Posterior vena cava (tissue), 2 donors: Measurements from ENCODE around the gene CSDE1. TPM values are rescaled to one million over a fixed set of nuclear protein-coding genes. Genes with fewer than 3 reads are reported as not detected.
"Not testable (repeated sequence)": the region's sequence is repeated elsewhere in the genome, so short reads cannot be mapped to it uniquely, and the experiment has no call there.

Experiments
- DNase-seq: peaks from one replicate; pipeline ENCODE4 v3.0.0-alpha.2; 2020; ENCODE audit warnings: low spot score
- intact Hi-C, 2 donors: fragments of 100-400 bp; cut with DNase I; formaldehyde crosslinking; loops; one replicate each; pipeline versions ENCODE4 v1.14.1 to v1.14.2; 2022 to 2023
- long read RNA-seq, 2 donors: library from polyadenylated mRNA; unstranded; transcript quantifications; one replicate each; pipeline ENCODE4 v2.0.0, GENCODE V29; 2020 to 2021
- total RNA-seq, 2 donors: library from RNA; stranded (reverse); fragmentation: NEBNext Ultra II Directional; extraction: Animal tissue kit (Norgen Biotek cat#: 25700); gene quantifications; one replicate each; pipeline ENCODE4 v1.2.1, GENCODE V29; 2021
- donor health status: DM: yes; HTN: yes; CAD: no.
- donor health status: DM: yes; HTN: yes; CAD: no.

Gene CSDE1
- total RNA-seq: 100 to 1,000 TPM; 724 to 865 TPM
- long read RNA-seq, donor 1, full-length matches to known transcripts: 141 of 206 reads
- long read RNA-seq, donor 1, partial matches to known transcripts: 53 of 206 reads
- long read RNA-seq, donor 1, other reads (novel, unspliced or antisense): 12 of 206 reads
- long read RNA-seq, donor 2, full-length matches to known transcripts: 232 of 335 reads
- long read RNA-seq, donor 2, partial matches to known transcripts: 90 of 335 reads
- long read RNA-seq, donor 2, other reads (novel, unspliced or antisense): 13 of 335 reads

DNA sequence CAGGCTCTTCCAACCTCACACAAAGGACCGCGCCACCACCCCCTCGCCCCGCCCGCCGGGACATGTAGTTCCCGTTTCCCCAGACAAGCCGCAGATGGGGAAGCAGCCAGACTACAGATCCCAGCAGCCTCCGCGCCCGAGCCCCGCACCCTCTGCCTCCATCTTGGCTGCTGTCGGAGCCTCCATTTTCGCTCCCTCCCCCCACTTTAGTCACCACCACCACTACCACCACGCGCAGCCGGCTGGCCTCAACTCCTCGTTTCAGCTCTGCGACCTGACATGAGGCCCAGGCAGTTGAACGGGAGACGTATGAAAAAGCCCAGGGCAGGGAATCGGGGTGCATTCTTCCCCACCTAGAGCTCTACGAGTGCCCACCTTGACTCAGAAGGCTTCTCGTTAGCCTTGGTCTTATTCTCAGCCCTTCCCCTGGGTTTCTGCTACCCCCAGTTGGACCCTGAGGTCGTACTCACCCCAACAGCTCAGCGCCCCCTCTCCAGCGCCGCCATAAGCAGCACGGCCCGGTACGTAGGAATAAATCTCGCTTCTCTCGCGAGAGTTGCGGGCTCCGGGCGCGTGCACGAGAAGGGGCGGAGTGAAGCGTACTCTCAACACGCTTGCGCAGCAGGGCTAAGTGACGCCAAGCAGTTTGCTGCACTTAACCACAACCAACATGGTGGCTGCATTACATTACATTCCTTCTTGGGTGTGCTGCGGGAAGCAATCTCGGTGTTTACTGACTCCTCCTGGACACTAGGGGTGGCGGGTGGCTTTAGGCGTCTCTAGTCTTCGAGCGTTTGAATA, at the start of gene CSDE1:
Gene CSDE1 (minus strand): TSS at position 530 of the 801 bp plus-strand sequence. CDS start 18,094 bp downstream, outside the sequence.
- intact Hi-C loops: no loop called here
- DNase-seq: peak; percentile 99

DNA sequence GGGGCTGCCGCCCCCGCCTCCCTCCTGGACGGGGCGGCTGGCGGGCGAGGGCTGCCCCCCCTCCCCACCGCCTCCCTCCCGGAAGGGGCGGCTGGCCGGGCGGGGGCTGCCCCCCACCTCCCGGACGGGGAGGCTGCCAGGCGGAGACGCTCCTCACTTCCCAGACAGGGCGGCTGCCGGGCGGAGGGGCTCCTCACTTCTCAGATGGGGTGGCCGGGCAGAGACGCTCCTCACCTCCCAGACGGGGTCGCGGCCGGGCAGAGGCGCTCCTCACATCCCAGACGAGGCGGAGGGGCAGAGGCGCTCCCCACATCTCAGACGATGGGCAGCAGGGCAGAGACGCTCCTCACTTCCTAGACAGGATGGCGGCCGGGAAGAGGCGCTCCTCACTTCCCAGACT, 46.7 kb upstream of the CSDE1 start:
- intact Hi-C loops, DNase-seq: not testable (repeated sequence)

DNA sequence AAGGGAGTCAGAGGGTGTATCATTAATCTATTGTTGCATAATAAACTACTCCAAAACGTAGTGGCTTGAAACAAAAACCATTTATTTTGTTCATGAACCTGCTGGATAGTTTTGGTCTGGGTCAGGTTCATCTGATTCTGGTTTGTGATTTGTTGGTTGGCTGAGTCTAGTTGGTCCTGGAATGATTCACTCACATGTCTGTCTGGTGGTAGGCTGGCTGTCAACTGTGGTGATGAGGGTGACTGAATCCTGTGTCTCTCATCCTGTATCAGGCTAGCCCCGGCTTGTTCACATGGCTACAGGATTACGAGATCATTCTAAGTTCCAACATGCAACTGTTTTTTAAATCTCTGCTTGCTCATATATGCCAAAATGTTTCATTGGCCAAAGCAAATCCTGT, 45.2 kb upstream of the CSDE1 start:
- intact Hi-C loops: no loop called here
- DNase-seq: no peak

DNA sequence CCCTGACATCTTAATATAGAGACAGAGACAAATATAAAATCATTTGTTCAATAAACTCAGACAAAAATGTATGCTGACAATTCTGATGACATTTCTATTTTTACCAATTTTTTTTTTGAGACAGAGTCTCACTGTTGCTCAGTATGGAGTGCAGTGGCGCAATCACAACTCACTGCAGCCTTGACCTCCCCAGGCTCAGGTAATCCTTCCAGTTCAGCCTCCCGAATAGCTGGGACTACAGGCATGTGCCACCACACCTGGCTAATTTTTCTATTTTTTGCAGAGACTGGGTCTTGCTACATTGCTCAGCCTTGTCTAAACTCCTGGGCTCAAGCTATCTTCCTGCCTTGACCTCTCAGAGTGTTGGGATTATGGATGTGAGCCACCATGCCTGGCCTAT, 36.3 kb upstream of the CSDE1 start:
- no peak for DNase-seq
- intact Hi-C loops: no loop called here

DNA sequence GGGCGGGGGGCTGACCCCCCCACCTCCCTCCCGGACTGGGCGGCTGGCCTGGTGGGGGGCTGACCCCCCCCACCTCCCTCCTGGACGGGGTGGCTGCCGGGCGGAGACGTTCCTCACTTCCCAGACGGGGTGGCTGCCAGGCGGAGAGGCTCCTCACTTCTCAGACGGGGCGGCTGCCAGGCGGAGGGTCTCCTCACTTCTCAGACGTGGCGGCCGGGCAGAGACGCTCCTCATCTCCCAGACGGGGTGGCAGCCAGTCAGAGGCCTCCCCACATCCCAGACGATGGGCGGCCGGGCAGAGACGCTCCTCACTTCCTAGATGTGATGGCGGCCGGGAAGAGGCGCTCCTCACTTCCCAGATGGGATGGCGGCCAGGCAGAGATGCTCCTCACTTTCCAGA, 32.8 kb upstream of the CSDE1 start:
- intact Hi-C loops, DNase-seq: not testable (repeated sequence)

DNA sequence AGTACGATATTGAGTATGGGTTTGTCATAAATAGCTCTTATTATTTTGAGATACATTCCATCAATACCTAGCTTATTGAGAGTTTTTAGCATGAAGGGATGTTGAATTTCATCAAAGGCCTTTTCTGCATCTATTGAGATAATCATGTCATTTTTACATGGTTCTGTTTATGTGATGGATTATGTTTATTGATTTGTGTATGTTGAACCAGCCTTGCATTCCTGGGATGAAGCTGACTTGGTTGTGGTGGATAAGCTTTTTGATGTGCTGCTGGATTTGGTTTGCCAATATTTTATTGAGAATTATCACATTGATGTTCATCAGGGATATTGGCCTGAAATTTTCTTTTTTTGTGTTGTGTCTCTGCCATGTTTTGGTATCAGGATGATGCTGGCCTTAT, 28.7 kb upstream of the CSDE1 start:
- intact Hi-C loops, DNase-seq: not testable (repeated sequence)

DNA sequence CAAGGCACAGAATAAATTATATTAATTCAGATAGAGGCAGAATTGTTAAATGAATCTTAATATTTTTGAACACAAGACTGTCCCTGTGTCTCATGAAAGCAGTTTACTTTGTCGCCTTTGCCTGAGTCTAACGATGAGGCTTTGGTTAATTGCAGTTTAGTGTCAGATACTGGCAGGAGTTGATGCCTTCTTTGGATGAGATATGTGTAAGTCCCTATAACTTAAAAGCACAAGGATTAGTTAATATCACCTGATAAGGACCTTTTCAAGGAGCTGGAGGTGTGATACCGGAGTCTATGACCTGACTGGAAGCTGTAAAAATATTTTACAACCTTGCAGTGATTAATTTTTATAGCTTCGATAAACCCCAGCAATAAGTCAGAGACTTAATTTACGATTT, 24.7 kb upstream of the CSDE1 start:
- intact Hi-C loops: no loop called here
- DNase-seq: no peak

DNA sequence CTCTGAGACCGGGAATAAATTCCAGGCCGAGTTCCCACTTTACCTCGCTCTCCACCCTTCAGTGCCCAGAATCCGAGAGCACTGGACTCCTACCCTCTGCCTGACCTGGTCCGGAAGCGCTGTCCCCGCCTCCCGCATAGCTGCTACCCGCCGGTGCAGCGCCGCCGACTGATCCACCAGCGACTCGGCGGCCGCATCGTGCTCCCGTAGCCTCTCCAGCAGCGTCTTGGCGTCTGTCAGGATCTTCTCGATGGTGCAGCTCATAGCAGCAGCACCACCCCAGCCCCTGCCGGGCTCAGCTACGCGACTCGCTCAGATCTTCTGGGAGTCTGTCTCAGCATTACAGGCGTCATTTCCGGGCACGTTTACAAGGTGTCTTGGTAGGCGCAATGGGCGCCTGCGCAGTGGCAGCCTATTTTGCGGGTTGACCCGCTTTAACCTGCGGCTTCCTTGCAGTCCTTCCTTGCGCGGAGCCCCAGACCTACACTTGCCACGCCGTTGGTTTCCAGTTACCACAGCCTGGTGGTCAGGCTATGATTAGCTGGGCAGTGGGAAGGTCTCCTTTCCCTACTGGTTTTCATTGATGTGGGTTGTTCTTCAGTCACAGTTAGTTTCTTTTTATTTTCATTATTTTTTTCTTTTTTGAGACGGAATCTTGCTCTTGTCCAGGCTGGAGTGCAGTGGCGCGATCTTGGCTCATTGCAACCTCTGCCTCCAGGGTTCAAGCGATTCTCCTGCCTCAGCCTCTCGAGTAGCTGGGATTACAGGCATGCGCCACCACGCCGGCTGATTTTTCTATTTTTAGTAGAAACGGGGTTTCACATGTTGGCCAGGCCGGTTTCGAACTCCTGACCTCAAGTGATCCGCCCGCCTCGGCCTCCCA, 22.8 kb upstream of the CSDE1 start, which contains the start of gene SIKE1:
Gene SIKE1 (minus strand): TSS at position 342 of the 883 bp plus-strand sequence. CDS start 78 bp downstream, at position 264.
- DNase-seq: peak; percentile 97
- intact Hi-C loops: no loop called here

DNA sequence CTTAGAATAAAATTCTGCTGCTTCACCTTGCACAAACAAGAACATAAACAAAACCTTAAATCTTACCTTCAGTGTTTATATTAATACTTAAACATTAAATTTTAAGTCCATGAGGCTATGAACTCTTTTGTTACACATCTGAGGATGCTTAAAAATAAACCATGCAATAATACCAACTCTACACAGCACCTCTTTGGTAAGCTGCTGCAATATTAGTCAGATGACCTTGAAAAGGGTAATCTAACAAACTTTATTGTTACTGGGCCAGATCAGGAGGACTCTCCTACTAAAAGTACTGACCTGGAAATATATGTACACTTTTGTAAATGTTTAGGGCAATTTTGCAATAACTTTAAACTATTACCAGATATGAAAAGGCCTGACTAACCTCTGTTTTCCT, 21.9 kb upstream of the CSDE1 start:
- intact Hi-C loops: no loop called here
- no peak for DNase-seq

DNA sequence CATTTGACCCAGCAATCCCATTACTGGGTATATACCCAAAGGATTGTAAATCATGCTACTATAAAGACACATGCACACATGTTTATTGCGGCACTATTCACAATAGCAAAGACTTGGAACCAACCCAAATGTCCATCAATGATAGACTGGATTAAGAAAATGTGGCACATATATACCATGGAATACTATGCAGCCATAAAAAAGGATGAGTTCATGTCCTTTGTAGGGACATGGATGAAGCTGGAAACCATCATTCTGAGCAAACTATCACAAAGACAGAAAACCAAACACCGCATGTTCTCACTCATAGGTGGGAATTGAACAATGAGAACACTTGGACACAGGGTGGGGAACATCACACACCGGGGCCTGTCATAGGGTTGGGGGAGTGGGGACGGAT, 18.9 kb upstream of the CSDE1 start:
- DNase-seq, intact Hi-C loops: not testable (repeated sequence)

DNA sequence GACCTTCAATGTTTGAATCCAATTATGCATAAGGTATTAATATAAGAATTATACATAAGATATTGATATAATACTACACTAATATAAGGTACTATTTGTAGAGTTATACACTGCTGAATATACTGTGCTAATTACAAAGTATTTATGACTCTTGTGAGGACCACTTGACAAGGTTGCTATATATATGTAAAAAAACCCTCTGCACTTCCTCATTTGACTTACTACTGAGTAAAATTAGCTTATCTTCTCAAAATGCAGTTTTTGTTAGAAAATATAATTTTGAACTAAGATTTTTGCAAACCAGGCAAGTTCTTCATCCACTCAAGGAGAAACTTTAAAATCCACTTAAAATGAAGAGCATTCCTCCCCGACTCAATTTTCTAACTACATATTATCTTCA, 14.2 kb upstream of the CSDE1 start:
- no peak for DNase-seq
- intact Hi-C loops: no loop called here

DNA sequence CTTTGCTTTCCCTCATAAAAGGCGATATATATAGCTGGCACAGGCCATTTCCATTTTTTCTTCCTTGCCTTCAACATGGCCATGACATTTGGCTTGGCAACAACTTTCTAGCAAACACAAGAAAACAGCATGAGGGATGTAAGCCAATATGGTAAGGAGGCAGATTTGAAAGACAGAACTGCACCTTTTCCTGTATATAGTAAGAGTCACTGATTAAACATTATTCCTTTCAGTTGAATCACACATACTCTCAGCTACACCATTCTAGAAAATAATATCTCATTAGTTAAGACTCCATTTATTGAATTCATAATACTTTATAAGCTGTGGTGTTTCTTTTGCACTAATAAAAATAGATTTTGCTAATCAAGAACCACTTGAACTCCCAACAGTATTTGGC, 13.2 kb upstream of the CSDE1 start:
- intact Hi-C loops: no loop called here
- no peak for DNase-seq

DNA sequence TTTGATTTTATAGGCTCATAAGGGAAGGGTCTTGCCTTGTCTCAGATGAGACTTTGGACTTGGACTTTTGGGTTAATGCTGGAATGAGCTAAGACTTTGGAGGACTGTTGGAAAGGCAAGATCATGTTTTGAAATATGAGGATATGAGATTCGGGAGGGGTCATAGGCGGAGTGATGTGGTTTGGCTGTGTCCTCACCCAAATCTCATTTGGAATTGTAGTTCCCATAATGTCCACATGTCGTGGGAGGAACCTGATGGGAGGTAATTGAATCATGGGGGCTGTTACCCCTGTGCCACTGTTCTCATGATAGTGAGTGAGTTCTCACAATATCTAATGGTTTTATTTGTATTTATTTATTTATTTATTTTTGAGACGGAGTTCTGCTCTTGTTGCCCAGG, 6.9 kb upstream of the CSDE1 start:
- intact Hi-C loops: no loop called here
- DNase-seq: no peak

DNA sequence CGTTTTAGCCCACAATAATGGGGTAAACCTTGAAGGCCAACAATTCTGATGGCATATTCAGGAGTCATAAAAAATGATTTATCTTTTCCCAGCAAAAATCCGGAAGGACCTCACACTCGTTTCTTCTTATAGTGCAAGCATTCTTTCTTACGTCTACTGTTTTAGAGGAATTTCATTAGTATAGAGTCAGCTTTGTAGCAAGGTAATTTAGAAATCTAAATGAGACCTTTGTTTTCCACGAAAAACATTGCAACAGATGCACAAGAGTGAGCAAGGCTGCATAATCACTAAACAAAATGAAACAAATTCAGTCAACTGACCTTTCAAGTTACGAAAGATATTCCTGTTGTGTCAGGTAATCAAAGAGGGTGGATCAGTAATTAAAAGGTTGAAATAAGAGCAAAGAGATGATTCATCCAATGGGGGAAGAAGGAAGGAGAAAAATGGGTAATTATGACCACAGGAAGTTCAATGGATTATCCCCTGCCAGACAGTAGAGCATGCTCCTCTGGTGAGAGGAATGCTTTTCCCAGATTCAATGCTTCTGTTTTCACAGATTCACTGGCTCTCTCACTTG, 560 bp upstream of the CSDE1 start:
- DNase-seq: no peak
- intact Hi-C loops: no loop called here

DNA sequence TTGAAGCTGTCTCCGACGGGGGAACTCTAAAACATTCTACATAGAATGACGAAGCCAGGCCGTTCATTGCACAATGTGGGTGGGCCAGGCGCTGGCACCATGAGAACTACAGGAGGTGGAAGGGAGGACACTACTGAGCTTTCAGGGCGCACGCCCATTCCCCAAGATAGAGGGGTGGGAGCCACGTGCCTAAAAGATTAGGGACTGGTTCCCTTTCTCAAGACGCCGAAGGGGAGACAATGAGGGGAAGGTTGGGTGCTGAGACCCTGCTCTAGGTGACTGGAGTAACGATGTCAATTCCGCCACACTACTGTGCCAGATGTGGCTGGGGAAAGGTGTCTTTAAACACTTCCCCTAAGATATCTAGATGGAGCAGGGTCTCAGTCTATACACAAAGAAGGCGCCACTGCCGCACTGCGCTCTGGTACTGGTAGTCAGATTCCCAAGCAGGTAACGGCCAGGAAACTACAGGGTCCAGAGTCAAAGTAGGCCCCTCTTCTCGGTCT, 782 bp downstream of the CSDE1 start:
- DNase-seq: peak; percentile 84
- intact Hi-C loops: no loop called here

DNA sequence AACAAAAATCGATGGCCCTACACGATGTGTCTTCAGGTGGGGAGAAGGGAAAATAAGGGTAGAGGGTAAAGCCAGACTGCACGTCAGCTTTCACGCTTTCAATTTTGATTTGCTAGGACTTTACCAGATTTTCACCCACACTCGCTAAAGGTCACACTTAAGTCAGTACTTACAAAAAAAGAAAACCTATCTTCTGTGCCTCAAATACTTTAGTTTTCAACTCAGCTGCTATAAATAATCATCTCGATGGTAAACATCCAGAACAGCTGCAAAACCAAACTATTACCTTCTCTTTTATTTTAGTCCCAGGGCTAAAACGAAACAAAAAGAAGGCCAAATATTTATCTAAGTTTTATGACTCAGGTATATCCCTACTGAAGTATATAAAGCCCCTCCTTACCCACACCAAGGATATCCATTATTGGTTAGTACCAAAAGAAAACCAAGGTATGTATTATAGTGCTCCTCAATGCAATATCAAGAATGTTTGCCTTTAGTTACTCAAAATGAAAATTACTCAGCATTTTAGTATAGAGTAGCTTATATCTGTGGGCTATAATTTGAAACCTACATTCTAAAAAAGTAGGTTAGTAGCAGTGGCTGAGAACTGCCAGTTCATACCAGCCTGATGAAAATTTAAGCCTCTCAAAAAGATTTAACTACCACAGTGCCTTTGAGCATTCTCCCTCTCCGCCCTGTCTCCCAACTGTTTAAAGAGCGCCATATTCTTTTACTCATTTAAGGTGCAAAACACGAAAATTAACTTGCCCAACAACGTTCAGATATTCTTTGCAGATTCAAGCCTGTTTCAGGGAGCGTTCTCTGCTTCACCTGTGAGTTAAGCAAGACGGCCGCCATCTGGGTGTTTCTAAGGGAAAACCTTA, 1.5 kb downstream of the CSDE1 start:
- intact Hi-C loops: no loop called here
- DNase-seq: no peak

DNA sequence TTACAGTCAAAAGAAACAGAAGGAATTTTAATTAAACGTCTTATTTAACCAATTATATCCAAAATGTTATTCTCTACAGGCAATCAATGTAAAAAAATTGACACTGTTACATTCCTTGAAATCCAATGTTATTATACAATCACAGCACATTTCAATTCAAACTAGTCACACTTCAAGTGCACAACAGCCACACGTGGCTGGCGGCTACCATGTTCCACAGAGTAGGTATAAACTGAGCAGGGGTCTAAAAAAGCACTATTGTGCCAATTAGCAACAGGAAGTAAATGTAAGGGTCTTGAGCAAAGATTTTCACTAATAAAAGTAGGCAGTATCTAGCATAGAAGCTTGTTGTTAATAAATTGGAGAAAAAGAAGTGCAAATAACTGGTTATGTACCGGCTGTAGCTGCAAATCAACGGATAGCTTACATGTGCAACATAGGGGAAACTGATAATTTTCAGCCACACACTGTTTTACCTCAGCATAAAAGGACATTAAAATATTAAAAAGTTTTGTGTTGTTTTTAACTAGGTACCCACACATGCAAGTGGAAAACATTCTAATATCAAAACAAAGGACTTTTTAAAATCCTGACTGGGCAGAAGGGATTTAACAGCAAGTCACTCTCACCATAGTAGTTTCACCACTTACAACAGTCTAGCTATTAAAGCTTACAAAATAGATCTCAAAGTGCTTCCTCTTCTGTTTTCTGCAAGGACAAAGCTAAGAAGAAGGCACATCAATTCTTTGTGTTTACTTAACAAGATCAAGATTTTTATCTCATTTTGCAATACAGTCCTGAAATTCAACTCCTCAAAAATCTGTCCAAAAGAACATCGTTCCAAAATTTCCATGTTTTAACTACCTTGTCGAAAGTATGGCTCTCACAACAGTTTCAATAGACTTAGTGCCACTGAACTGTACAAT, 2.5 kb downstream of the CSDE1 start:
- DNase-seq: no peak
- intact Hi-C loops: no loop called here
